ENCODE results near the gene CHRNA4.

The CHRNA4 gene

GRCh38 chr20:63356511-63356910 lies 4.6 kb downstream of the CHRNA4 start:
- TF ChIP-seq CTCF (IDR thresholded peaks at IDR 0.05; ENCODE audit: control insufficient read depth, extremely low read depth, insufficient read depth), result no peak
- H3K4me3 ChIP-seq (ENCODE audit: low read depth, low read length), result no peak overlapping the region
- DNase-seq (ENCODE audit: low read depth), result no peak

- H3K4me3 ChIP-seq (ENCODE audit: low read depth, low read length), result no peak overlapping the region
- TF ChIP-seq CTCF (IDR thresholded peaks at IDR 0.05; ENCODE audit: control insufficient read depth, extremely low read depth, insufficient read depth), result no peak
These were observed 5.3 kb downstream of the CHRNA4 start for GRCh38 chr20:63355781-63356295.

GRCh38 chr20:63354636-63355350 lies 6.4 kb downstream of the CHRNA4 start:
- DNase-seq (ENCODE audit: low read depth), result no peak
- no peak for TF ChIP-seq CTCF (IDR thresholded peaks at IDR 0.05; ENCODE audit: control insufficient read depth, extremely low read depth, insufficient read depth)
- no peak overlapping the region for H3K4me3 ChIP-seq (ENCODE audit: low read depth, low read length)

More at GRCh38 chr20:63355781-63356295, 5.3 kb downstream of the CHRNA4 start:
- DNase-seq (ENCODE audit: low read depth), result no peak

- no peak overlapping the region for H3K4me3 ChIP-seq (ENCODE audit: low read depth, low read length)
- no peak for DNase-seq (ENCODE audit: low read depth)
- TF ChIP-seq CTCF (IDR thresholded peaks at IDR 0.05; ENCODE audit: control insufficient read depth, extremely low read depth, insufficient read depth), result no peak
These were observed 8.3 kb downstream of the CHRNA4 start for GRCh38 chr20:63352811-63353221.

- no peak overlapping the region for H3K4me3 ChIP-seq (ENCODE audit: low read depth, low read length)
- no peak for TF ChIP-seq CTCF (IDR thresholded peaks at IDR 0.05; ENCODE audit: control insufficient read depth, extremely low read depth, insufficient read depth)
- DNase-seq (ENCODE audit: low read depth), result no peak
These were observed 9.1 kb downstream of the CHRNA4 start for GRCh38 chr20:63351811-63352591.

- no peak for DNase-seq (ENCODE audit: low read depth)
- TF ChIP-seq CTCF (IDR thresholded peaks at IDR 0.05; ENCODE audit: control insufficient read depth, extremely low read depth, insufficient read depth), result no peak
- no peak overlapping the region for H3K4me3 ChIP-seq (ENCODE audit: low read depth, low read length)
These were observed 9.8 kb downstream of the CHRNA4 start for GRCh38 chr20:63351326-63351700.

Data from LNCaP clone FGC (cell line).